HG02588 (cell line): Measurements from ENCODE around the gene ANXA2.

Experiments
- ATAC-seq: cut with Tn5 transposase; IDR thresholded peaks from one replicate; pipeline ENCODE4 v1.9.1; 2021; ENCODE audit warnings: mild to moderate bottlenecking, moderate library complexity; ENCODE audit not compliant: unreplicated experiment

ANXA2 gene

DNA sequence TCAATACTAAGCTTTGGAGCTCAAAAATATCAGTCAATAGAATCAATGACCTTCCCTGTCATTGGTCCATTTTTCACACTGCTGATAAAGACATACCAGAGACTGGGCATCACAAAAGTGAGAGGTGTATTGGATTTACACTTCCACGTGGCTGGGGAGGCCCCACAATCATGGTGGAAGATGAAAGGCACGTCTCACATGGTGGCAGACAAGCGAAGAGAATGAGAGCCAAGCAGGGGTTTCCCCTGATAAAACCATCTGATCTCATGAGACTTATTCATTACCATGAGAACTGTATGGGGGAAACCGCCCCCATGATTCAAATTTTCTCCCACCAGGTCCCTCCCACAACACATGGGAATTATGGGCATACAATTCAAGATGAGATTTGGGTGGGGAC, 81.9 kb downstream of the ANXA2 start:
- no peak for ATAC-seq

DNA sequence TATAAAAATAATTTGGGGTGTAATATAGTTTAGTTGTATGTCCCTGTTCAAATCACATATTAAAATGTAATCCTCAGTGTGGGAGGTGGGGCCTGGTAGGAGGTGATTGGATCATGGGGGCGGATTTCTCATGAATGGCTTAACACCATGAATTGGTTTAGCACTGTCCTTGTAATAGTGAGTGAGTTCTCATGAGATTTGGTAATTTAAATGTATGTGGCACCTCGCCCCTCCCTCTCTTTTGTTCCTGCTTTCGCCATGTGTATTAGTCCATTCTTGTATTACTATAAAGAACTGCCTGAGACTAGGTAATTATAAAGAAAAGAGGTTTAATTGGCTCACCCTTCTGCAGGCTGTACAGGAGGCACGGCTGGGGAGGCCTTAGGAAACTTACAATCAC, 83.9 kb downstream of the ANXA2 start:
- no peak for ATAC-seq

DNA sequence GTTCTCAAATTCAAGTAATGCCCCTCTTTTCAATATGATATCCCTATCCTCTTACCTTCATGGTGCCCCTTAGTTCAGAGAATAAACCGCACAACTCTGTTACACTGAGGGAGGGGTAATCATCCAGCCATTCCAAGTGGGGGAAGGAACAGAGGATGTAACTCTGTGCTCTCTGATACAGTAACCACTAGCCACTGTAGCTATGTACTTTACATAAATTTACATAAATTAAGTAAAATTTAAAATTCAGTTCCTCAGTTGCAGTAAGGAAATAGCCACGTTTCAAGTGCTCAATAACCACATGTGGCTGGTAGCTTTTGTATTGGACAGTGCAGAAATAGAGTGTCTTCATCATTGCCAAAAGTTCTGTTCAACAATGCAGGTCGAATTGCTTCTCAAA, 90.8 kb downstream of the ANXA2 start:
- no peak for ATAC-seq

DNA sequence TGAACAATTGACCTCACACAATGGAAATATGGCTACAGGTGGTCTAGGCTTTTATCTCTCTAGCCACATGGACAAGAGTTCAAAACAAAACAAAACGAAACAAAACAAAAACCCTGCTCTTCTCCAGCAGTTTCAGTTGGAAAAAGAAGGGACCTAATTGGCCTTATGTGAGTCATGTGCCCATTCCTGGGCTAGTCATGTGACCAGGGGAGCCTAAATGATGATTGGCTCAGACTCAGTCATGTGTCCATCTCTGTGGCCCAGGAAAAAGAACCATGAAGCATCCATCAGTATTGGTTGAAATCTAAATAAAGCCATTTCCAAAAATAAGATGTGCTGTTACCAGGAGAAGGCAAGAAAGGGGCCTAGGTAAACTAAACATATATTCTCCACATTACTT, 96.8 kb downstream of the ANXA2 start:
- no peak for ATAC-seq

DNA sequence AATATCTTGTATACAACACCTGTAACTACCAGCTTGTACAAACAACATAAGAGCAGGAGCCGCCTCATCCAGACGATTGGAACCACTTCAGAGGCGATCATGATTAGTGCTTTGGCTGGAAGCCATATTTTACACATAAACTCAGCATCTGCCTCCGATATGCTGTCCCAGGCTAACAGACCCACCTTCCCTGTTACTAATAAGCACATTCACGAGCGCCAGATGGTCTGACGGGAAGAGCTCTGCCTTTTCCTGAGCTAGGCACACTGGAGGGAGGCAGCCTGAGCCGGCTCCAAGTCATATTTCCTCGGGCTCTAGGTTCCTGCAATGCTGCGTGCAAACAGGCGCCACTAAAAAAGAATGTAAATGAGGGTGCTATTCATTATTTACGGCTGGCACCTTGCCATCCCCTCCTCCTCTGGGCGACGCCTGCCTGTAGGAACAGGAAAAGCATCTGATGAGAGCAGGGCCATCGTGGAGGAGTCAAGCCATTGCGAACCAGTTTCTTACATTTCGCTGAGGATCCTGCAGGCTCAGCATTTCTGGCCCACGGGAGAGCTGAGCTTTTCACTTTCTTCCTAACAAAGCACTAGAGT, 98.2 kb downstream of the ANXA2 start:
- no peak for ATAC-seq
